H1 (cell line): ENCODE measurements around the gene KCNC4. TPM values are rescaled to one million over a fixed set of nuclear protein-coding genes. Genes with fewer than 3 reads are reported as not detected.

Experiments
- CTCF ChIA-PET: fragments of 300-600 bp; sonication (Branson Sonifier 250); formaldehyde crosslinking; loops from one replicate; lab custom pipeline; 2021; ENCODE audit not compliant: partially characterized antibody; lab: Charles Lee
- POLR2A ChIA-PET: fragments of 300-600 bp; sonication (Branson Sonifier 250); formaldehyde crosslinking; loops from one replicate; lab custom pipeline; 2021; ENCODE audit warnings: inconsistent platforms; ENCODE audit not compliant: partially characterized antibody; lab: Charles Lee
- DNase-seq, 2 experiments: peaks; one replicate each; pipeline versions ENCODE4 v3.0.0 to v3.0.0-alpha.2; 2010 to 2022; ENCODE audit warnings: low spot score in 2 of 2, low read depth in 1 of 2, mixed read lengths in 1 of 2
- FAIRE-seq: peaks from 2 replicates; lab custom pipeline; 2011; peaks lifted over from hg19 to GRCh38; lab: Jason Lieb, UNC
- H2AFZ ChIP-seq: 2 replicates; pipeline ENCODE4 v1.8.1; 2012; ENCODE audit warnings: low read length, inconsistent platforms
- H2AK5ac ChIP-seq: 2 replicates; pipeline ENCODE4 v1.6.1; 2013; ENCODE audit warnings: low read depth, low read length
- H2BK120ac ChIP-seq: replicated peaks from 2 replicates; pipeline ENCODE3; 2013; ENCODE audit warnings: low read depth, low read length, inconsistent platforms
- H2BK12ac ChIP-seq: 2 replicates; pipeline ENCODE4 v1.6.1; 2013; ENCODE audit warnings: low read depth, low read length
- H2BK15ac ChIP-seq: 2 replicates; pipeline ENCODE4 v1.6.1; 2013; ENCODE audit warnings: low read length
- H2BK20ac ChIP-seq: 2 replicates; pipeline ENCODE4 v1.6.1; 2013; ENCODE audit warnings: low read length
- H2BK5ac ChIP-seq: 2 replicates; pipeline ENCODE4 v1.6.1; 2013; ENCODE audit warnings: low read depth, low read length
- H3K14ac ChIP-seq: 2 replicates; pipeline ENCODE4 v1.6.1; 2013; ENCODE audit warnings: inconsistent platforms; ENCODE audit not compliant: insufficient read length
- H3K18ac ChIP-seq: 2 replicates; pipeline ENCODE4 v1.6.1; 2013; ENCODE audit warnings: low read length; ENCODE audit errors: extremely low read depth
- H3K23ac ChIP-seq: 2 replicates; pipeline ENCODE4 v1.6.1; 2013; ENCODE audit warnings: inconsistent platforms; ENCODE audit not compliant: insufficient read length
- H3K23me2 ChIP-seq: 2 replicates; pipeline ENCODE4 v1.6.1; 2013; ENCODE audit warnings: low read depth, low read length
- H3K27ac ChIP-seq: 2 replicates; pipeline ENCODE4 v1.6.1; 2011; ENCODE audit warnings: low read depth, low read length, inconsistent platforms
- H3K27me3 ChIP-seq, 4 experiments: replicated peaks in 1 of 4; 1 replicate in 1 of 4; 2 replicates in 3 of 4; pipeline versions ENCODE4 v1.6.1 to v1.8.1; 2011 to 2013; ENCODE audit warnings: low read length in 3 of 4, mild to moderate bottlenecking in 3 of 4, inconsistent platforms in 2 of 4, mixed read lengths in 2 of 4, moderate library complexity in 1 of 4; ENCODE audit not compliant: control insufficient read depth in 3 of 4, insufficient read depth in 3 of 4; ENCODE audit errors: extremely low read depth in 1 of 4
- H3K36me3 ChIP-seq, 4 experiments: 2 replicates each; pipeline versions ENCODE4 v1.6.1 to v1.8.1; 2011 to 2013; ENCODE audit warnings: mild to moderate bottlenecking in 4 of 4, low read length in 3 of 4, moderate library complexity in 2 of 4, control low read depth in 1 of 4, inconsistent platforms in 1 of 4; ENCODE audit not compliant: insufficient read depth in 4 of 4, control insufficient read depth in 2 of 4
- H3K4ac ChIP-seq: replicated peaks from 2 replicates; pipeline ENCODE3; 2013; ENCODE audit warnings: low read length, low read depth, mixed read lengths, inconsistent platforms; ENCODE audit not compliant: insufficient read length
- H3K4me1 ChIP-seq, 4 experiments: replicated peaks in 1 of 4; 1 replicate in 1 of 4; 2 replicates in 3 of 4; pipeline versions ENCODE4 v1.6.1 to v1.8.1; 2011 to 2013; ENCODE audit warnings: low read length in 3 of 4, inconsistent platforms in 2 of 4, mixed read lengths in 1 of 4; ENCODE audit not compliant: insufficient read depth in 4 of 4, control insufficient read depth in 3 of 4
- H3K4me2 ChIP-seq, 2 experiments: 2 replicates each; pipeline versions ENCODE4 v1.6.1 to v1.8.1; 2011 to 2013; ENCODE audit warnings: low read depth in 2 of 2, low read length in 2 of 2, control low read depth in 1 of 2, inconsistent platforms in 1 of 2, mild to moderate bottlenecking in 1 of 2; ENCODE audit not compliant: insufficient read depth in 1 of 2
- H3K4me3 ChIP-seq, 4 experiments: fragments of 200-600, 300-600 bp in 1 of 4; sonication (generic), shearing (Covaris generic), sonication (Bioruptor Twin) in 1 of 4; 2 replicates each; pipeline versions ENCODE4 v1.5.1 to v1.8.1; 2011 to 2016; ENCODE audit warnings: low read length in 4 of 4, low read depth in 3 of 4, control low read depth in 2 of 4, inconsistent platforms in 2 of 4, mild to moderate bottlenecking in 2 of 4, mixed read lengths in 1 of 4, moderate library complexity in 1 of 4; ENCODE audit not compliant: insufficient read depth in 2 of 4; ENCODE audit errors: extremely low read depth in 1 of 4
- H3K56ac ChIP-seq: replicated peaks from 2 replicates; pipeline ENCODE3; 2013; ENCODE audit warnings: low read depth, mild to moderate bottlenecking, mixed read lengths, low read length, inconsistent platforms; ENCODE audit not compliant: insufficient read length
- H3K79me1 ChIP-seq: 2 replicates; pipeline ENCODE4 v1.6.1; 2013; ENCODE audit warnings: low read depth, low read length, control low read depth
- H3K79me2 ChIP-seq, 2 experiments: 2 replicates each; pipeline versions ENCODE4 v1.6.1 to v1.8.1; 2012 to 2013; ENCODE audit warnings: low read length in 2 of 2, mild to moderate bottlenecking in 2 of 2, inconsistent platforms in 1 of 2; ENCODE audit not compliant: insufficient read depth in 2 of 2, control insufficient read depth in 1 of 2
- H3K9ac ChIP-seq, 4 experiments: replicated peaks in 1 of 4; 1 replicate in 1 of 4; 2 replicates in 3 of 4; pipeline versions ENCODE4 v1.6.1 to v1.8.1; 2011 to 2013; ENCODE audit warnings: low read depth in 3 of 4, low read length in 3 of 4, control low read depth in 2 of 4, mild to moderate bottlenecking in 2 of 4, moderate library complexity in 2 of 4, inconsistent platforms in 1 of 4; ENCODE audit errors: extremely low read depth in 1 of 4
- H3K9me3 ChIP-seq, 2 experiments: 2 replicates each; pipeline versions ENCODE4 v1.6.1 to v1.8.1; 2012 to 2013; ENCODE audit warnings: mild to moderate bottlenecking in 2 of 2, moderate library complexity in 2 of 2, control low read depth in 1 of 2, inconsistent platforms in 1 of 2, low read depth in 1 of 2, low read length in 1 of 2, mixed read lengths in 1 of 2; ENCODE audit not compliant: insufficient read depth in 2 of 2
- H4K20me1 ChIP-seq, 2 experiments: replicated peaks in 1 of 2; 2 replicates each; pipeline versions ENCODE3 to v1.8.1; 2011 to 2013; ENCODE audit warnings: inconsistent platforms in 2 of 2, low read length in 2 of 2, mild to moderate bottlenecking in 1 of 2; ENCODE audit not compliant: insufficient read depth in 2 of 2, control insufficient read depth in 1 of 2
- H4K5ac ChIP-seq: 2 replicates; pipeline ENCODE4 v1.6.1; 2013; ENCODE audit warnings: low read length, low read depth, mixed read lengths, inconsistent platforms; ENCODE audit not compliant: insufficient read length
- H4K8ac ChIP-seq: 2 replicates; pipeline ENCODE4 v1.8.0; 2013; ENCODE audit warnings: mild to moderate bottlenecking, moderate library complexity, low read length, inconsistent platforms; ENCODE audit not compliant: insufficient read depth; ENCODE audit errors: extremely low read depth
- H4K91ac ChIP-seq: replicated peaks from 2 replicates; pipeline ENCODE3; 2013; ENCODE audit warnings: low read length, mixed read lengths, inconsistent platforms; ENCODE audit not compliant: insufficient read length
- CHD2 ChIP-seq: IDR thresholded peaks from 2 replicates; pipeline ENCODE4 v1.6.1; 2012; ENCODE audit warnings: low read length, improper control_type of control experiment
- CTBP2 ChIP-seq: IDR thresholded peaks from 2 replicates; pipeline ENCODE4 v1.7.0; 2011; ENCODE audit warnings: borderline replicate concordance, mild to moderate bottlenecking, moderate library complexity, mixed read lengths, low read length; ENCODE audit not compliant: insufficient read depth, insufficient read length
- CTCF ChIP-seq, 3 experiments: IDR thresholded peaks; 1 replicate in 2 of 3; 2 replicates in 1 of 3; pipeline versions ENCODE4 v1.5.1 to v1.6.1; 2011; ENCODE audit warnings: low read length in 3 of 3, mild to moderate bottlenecking in 3 of 3, inconsistent platforms in 2 of 3, low read depth in 1 of 3, moderate library complexity in 1 of 3; ENCODE audit not compliant: insufficient read depth in 1 of 3; ENCODE audit errors: control extremely low read depth in 1 of 3
- E2F6 ChIP-seq: IDR thresholded peaks from 2 replicates; pipeline ENCODE4 v1.6.1; 2012; ENCODE audit warnings: inconsistent platforms
- KDM5A ChIP-seq: fragments of 200-600 bp; IDR thresholded peaks from 2 replicates; pipeline ENCODE4 v1.7.1; 2012; ENCODE audit warnings: mild to moderate bottlenecking, low read length, inconsistent platforms, mixed read lengths
- PHF8 ChIP-seq: fragments of 200-600 bp; sonication (generic); conservative IDR thresholded peaks from 2 replicates; pipeline ENCODE4 v1.7.1; 2012; ENCODE audit warnings: low read depth, mild to moderate bottlenecking, inconsistent platforms, low read length, moderate library complexity
- SP4 ChIP-seq: IDR thresholded peaks from 2 replicates; pipeline ENCODE4 v1.6.1; 2012; ENCODE audit warnings: low read length, inconsistent platforms
- USF2 ChIP-seq: IDR thresholded peaks from 2 replicates; pipeline ENCODE4 v1.6.1; 2011; ENCODE audit warnings: low read length, improper control_type of control experiment
- WGBS, 2 experiments: shearing (Covaris generic) in 1 of 2; methylation state at CpG; one replicate each; pipeline versions ENCODE4 v1.1.6 to v1.1.7; 2013 to 2015; ENCODE audit warnings: low lambda C conversion rate in 2 of 2, mixed read lengths in 2 of 2, inconsistent platforms in 1 of 2, low coverage in 1 of 2, missing lambda C conversion rate in 1 of 2; ENCODE audit not compliant: insufficient replicate concordance in 2 of 2, insufficient coverage in 1 of 2, insufficient read length in 1 of 2; ENCODE audit errors: extremely low coverage in 1 of 2, missing lambda C conversion rate in 1 of 2; 5-methylcytosine and 5-hydroxymethylcytosine counted together
- polyA plus RNA-seq, 7 experiments: library from polyadenylated mRNA; depleted of rRNA in 3 of 7; stranded (reverse) in 5 of 7; unstranded in 2 of 7; fragments of >200 nt in 5 of 7; fragments of 200-250 nt in 2 of 7; gene quantifications; 1 replicate in 5 of 7; 2 replicates in 1 of 7; 4 replicates in 1 of 7; pipeline versions ENCODE4 v1.2.1 to v1.2.3, GENCODE V29; 2011 to 2013; ENCODE audit warnings: missing spikeins in 2 of 7, mixed read lengths in 2 of 7
- total RNA-seq: library from RNA; stranded (reverse); fragmentation: NEBNext Ultra II Directional; extraction: Animal tissue kit (Norgen Biotek cat#: 25700); gene quantifications from 2 replicates; pipeline ENCODE4 v1.2.1, GENCODE V29; 2021

Gene KCNC4
- total and polyA plus RNA-seq, 2 of the 8 experiments (the other 6 are each of a cell fraction or from before 2014, with no cell fraction given) = 8.1 to 11.2 TPM

DNA sequence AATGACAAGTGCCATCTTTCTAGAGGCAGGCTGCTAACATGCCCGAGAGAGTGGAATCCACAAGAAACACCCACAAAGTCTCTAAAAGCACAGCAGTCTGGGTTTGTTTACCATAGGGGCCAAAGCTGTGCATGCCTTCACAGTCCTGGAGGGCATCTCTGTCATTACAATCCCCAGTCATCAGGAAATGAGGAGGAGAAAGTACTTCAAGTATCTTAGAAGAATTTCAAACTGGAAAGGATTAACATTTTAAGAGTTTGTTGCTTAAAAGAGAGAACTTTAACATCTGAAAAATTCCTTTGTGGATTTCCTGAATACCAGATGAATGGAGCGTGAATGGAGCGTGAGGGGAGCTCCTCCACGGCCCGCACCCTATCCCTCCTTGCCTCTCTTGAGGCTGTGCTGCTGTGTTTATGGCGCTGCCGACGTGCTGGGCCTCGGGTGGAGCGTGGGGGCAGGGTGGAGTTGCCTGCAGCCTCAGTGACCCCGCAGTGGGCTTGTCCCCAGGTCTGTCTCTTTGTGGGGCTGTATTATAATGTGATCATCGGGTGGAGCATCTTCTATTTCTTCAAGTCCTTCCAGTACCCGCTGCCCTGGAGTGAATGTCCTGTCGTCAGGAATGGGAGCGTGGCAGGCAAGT lies 36.5 kb upstream of the KCNC4 start:
- no peak overlapping the region for H2BK120ac ChIP-seq
- no peak overlapping the region for H3K18ac ChIP-seq
- no peak overlapping the region for H4K8ac ChIP-seq
- H2BK15ac ChIP-seq = no peak overlapping the region
- H2BK5ac ChIP-seq = no peak overlapping the region
- H3K9ac ChIP-seq = no peak overlapping the region
- no peak overlapping the region for H3K56ac ChIP-seq
- H3K23ac ChIP-seq = no peak overlapping the region
- no peak overlapping the region for H4K5ac ChIP-seq
- no peak overlapping the region for H3K14ac ChIP-seq
- no peak overlapping the region for H2AFZ ChIP-seq
- CTCF ChIA-PET = interaction anchor here (0.7 to 3.0 kb wide), 7 partner anchors 9 to 143 kb away, joined by 3 to 11 read pairs (median 4); no protein-coding TSS in a partner anchor
- H2AK5ac ChIP-seq = no peak overlapping the region
- H2BK20ac ChIP-seq = no peak overlapping the region
- H4K91ac ChIP-seq = no peak overlapping the region
- DNase-seq = no peak
- no peaks in the 10 kb centered on the region for H4K20me1 ChIP-seq
- no peak overlapping the region for H2BK12ac ChIP-seq
- no peaks in the 10 kb centered on the region for H3K9me3 ChIP-seq
- no peak overlapping the region for H3K27ac ChIP-seq
- H3K27me3 ChIP-seq = no peaks in the 10 kb centered on the region; a peak in 1 of 7 replicates
- H3K79me2 ChIP-seq = no peaks in the 10 kb centered on the region
- H3K4me1 ChIP-seq = peaks cover 0 to 4% (median 0%) of the 10 kb centered on the region in 4 experiments; a peak in 2 of 7 replicates
- no peak for FAIRE-seq
- H3K4me3 ChIP-seq = no peak overlapping the region
- 73% methylated on average over 15 of the region's 15 CpGs; no CpG with 5 or more reads in 1 of the 2 experiments for WGBS, 2 experiments
- POLR2A ChIA-PET = interaction anchor here (0.5 kb wide), 1 partner anchor 140 kb away, joined by 3 read pairs; no protein-coding TSS in a partner anchor
- no peak overlapping the region for H3K4me2 ChIP-seq
- no peaks in the 10 kb centered on the region; the same call in 1 of the 2 replicates for H3K23me2 ChIP-seq
- no peaks in the 10 kb centered on the region for H3K36me3 ChIP-seq
- H3K4ac ChIP-seq = no peak overlapping the region
- no peaks in the 10 kb centered on the region for H3K79me1 ChIP-seq
- TF ChIP-seq USF2 (no peak), CTCF (IDR thresholded peaks at IDR 0.05; ENCODE audit: control extremely low read depth in 1 of 3, insufficient read depth in 1 of 3, low read depth in 1 of 3, low read length in 3 of 3) (no peak), CHD2 (no peak), KDM5A (no peak), CTBP2 (no peak), SP4 (no peak), PHF8 (no peak), E2F6 (no peak)
